ENCODE results near the gene MTPN. TPM values are rescaled to one million over a fixed set of nuclear protein-coding genes. Genes with fewer than 3 reads are reported as not detected.

The MTPN gene
- total RNA-seq, 1 donor from 2014 or later, result 67.9 TPM

DNA sequence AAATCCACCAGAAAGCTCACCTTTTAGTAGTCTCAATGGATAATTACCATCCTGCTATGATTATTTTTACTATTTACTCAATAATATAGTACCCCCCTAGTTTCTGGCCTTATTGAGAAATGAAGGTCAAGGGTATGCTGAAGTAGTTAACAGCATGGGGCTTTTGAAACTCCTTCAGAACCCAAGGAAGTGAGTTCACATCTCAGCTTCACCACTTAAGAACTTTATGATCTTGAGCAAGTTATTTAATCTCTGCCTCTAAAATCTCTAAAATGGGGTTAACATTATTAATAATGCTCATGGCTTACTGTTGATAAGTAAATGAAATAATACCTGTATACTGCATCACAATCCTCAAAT, 5.8 kb downstream of the MTPN start:
- no peaks in the 10 kb centered on the region for H3K27me3 ChIP-seq (ENCODE audit: low read depth)
- intact Hi-C loops (cut with micrococcal nuclease), result no loop called here
- H3K4me3 ChIP-seq, result no peak overlapping the region
- no peaks in the 10 kb centered on the region for H3K9me3 ChIP-seq (replicated peaks)
- peaks cover 70% of the 10 kb centered on the region for H3K4me1 ChIP-seq
- no peak overlapping the region for H3K27ac ChIP-seq (replicated peaks)
- peaks cover 14% of the 10 kb centered on the region for H3K36me3 ChIP-seq
- no peak for TF ChIP-seq CTCF (IDR thresholded peaks at IDR 0.05; ENCODE audit: borderline replicate concordance)
- DNase-seq, result no peak

- DNase-seq, result no peak
- no peak for TF ChIP-seq CTCF (IDR thresholded peaks at IDR 0.05; ENCODE audit: borderline replicate concordance)
- Histone ChIP-seq H3K36me3 (peaks cover 14% of the 10 kb centered on the region), H3K27me3 (ENCODE audit: low read depth) (no peaks in the 10 kb centered on the region), H3K4me3 (no peak overlapping the region), H3K4me1 (peaks cover 70% of the 10 kb centered on the region), H3K27ac (replicated peaks) (no peak overlapping the region), H3K9me3 (replicated peaks) (no peaks in the 10 kb centered on the region)
- intact Hi-C loops (cut with micrococcal nuclease), result no loop called here
Measured at GRCh38 chr7:135970682-135971365, 6.3 kb downstream of the MTPN start.

- no peak overlapping the region for H3K27ac ChIP-seq (replicated peaks)
Measured at GRCh38 chr7:135970045-135970444, 7.1 kb downstream of the MTPN start.

DNA sequence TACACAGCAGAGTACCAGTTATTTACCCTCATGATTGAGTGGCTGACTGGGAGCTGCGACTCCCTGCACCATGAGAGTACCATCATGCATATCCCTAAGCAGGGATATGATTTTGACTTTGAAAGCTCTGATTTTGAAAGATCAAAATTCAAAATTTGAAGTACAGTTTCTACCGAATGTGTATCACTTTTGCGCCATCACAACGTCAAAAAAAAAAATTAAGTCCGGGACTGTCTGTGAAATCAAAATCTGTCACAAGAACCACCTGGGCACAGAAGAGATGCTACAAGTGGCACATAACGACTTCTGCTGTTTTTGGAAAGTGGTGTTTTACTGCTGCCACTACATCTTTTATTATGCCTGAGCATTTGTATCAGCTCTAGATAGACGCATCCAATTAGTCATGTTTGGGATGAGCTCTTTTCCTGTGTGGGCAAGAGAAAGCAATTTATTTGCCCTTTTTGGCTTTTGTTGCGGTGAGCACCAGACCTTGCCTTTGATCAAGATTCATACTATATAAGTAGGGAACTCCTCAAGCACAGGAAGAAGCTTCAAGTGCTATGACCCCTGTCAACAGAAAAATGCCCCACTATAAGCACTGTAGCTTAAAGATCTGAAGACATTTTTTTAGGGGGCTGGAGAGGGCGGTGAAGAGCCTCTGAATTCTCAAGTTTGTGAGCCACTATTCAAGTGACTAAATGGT, 10.7 kb downstream of the MTPN start:
- H3K27ac ChIP-seq (replicated peaks), result no peak overlapping the region
- H3K36me3 ChIP-seq, result peaks cover 5% of the 10 kb centered on the region
- no peak for DNase-seq
- H3K4me1 ChIP-seq, result peaks cover 69% of the 10 kb centered on the region
- no peaks in the 10 kb centered on the region for H3K27me3 ChIP-seq (ENCODE audit: low read depth)
- H3K9me3 ChIP-seq (replicated peaks), result no peaks in the 10 kb centered on the region
- no peak overlapping the region for H3K4me3 ChIP-seq
- intact Hi-C loops (cut with micrococcal nuclease), result no loop called here
- no peak for TF ChIP-seq CTCF (IDR thresholded peaks at IDR 0.05; ENCODE audit: borderline replicate concordance)

More at GRCh38 chr7:135970045-135970444, 7.1 kb downstream of the MTPN start:
- DNase-seq, result no peak
- intact Hi-C loops (cut with micrococcal nuclease), result no loop called here
- TF ChIP-seq CTCF (IDR thresholded peaks at IDR 0.05; ENCODE audit: borderline replicate concordance), result no peak
- H3K4me1 ChIP-seq, result peaks cover 70% of the 10 kb centered on the region
- no peaks in the 10 kb centered on the region for H3K27me3 ChIP-seq (ENCODE audit: low read depth)
- peaks cover 14% of the 10 kb centered on the region for H3K36me3 ChIP-seq
- H3K4me3 ChIP-seq, result no peak overlapping the region
- H3K9me3 ChIP-seq (replicated peaks), result no peaks in the 10 kb centered on the region

DNA sequence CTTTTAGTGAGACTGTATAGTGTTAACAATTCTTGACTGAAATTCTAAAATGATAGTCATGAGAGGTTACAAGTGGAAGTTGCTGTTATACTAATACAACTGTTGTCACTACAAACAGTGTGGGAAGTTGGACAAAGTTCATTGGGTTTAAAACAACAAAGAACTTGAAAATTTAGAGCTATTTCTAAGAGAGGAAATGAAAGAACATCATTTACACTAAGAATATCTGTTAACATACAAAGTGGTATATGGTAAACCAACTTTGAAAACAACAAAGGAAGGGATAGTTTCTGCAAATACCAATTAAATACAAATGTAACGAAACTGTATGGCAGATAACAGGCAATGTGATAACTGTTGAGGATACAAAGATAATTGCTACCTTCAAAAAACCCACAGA, 11.6 kb downstream of the MTPN start:
- H3K36me3 ChIP-seq, result peaks cover 5% of the 10 kb centered on the region
- no peaks in the 10 kb centered on the region for H3K27me3 ChIP-seq (ENCODE audit: low read depth)
- no peaks in the 10 kb centered on the region for H3K9me3 ChIP-seq (replicated peaks)
- intact Hi-C loops (cut with micrococcal nuclease), result no loop called here
- H3K27ac ChIP-seq (replicated peaks), result no peak overlapping the region
- TF ChIP-seq CTCF (IDR thresholded peaks at IDR 0.05; ENCODE audit: borderline replicate concordance), result no peak
- H3K4me3 ChIP-seq, result no peak overlapping the region
- no peak for DNase-seq
- peaks cover 68% of the 10 kb centered on the region for H3K4me1 ChIP-seq
